Measurements from ENCODE around the gene GPC6.

- TF ChIP-seq EZH2 (IDR thresholded peaks at IDR 0.05; ENCODE audit: insufficient read depth, poor library complexity, severe bottlenecking) (no peak), EZH2phosphoT487 (IDR thresholded peaks at IDR 0.05; ENCODE audit: insufficient read depth, low read depth) (no peak)
Measured at GRCh38 chr13:93746589-93746988, 520.0 kb downstream of the GPC6 start.

All from GM23248 (cell line).